Keratinocyte (primary cell): Measurements from ENCODE around the gene FTO. TPM values are rescaled to one million over a fixed set of nuclear protein-coding genes. Genes with fewer than 3 reads are reported as not detected.

Experiments
- DNase-seq: peaks from one replicate; pipeline ENCODE4 v3.0.0-alpha.2; 2011; ENCODE audit warnings: low read depth, missing footprints, low spot score
- FAIRE-seq: peaks from 2 replicates; lab custom pipeline; 2011; peaks lifted over from hg19 to GRCh38; lab: Jason Lieb, UNC
- H2AFZ ChIP-seq: 2 replicates; pipeline ENCODE4 v1.6.0; 2012; ENCODE audit warnings: low read length, control low read depth, inconsistent platforms; ENCODE audit not compliant: control insufficient read depth
- H3K27ac ChIP-seq: 2 replicates; pipeline ENCODE4 v1.5.1; 2011; ENCODE audit warnings: low read length; ENCODE audit not compliant: control insufficient read depth, insufficient read depth
- H3K27me3 ChIP-seq: 3 replicates; pipeline ENCODE4 v1.6.0; 2011; ENCODE audit warnings: low read length; ENCODE audit not compliant: control insufficient read depth, insufficient read depth; ENCODE audit errors: extremely low read depth
- H3K36me3 ChIP-seq, 2 experiments: 2 replicates in 1 of 2; 3 replicates in 1 of 2; pipeline ENCODE4 v1.5.1; 2011; ENCODE audit warnings: low read length in 2 of 2, mild to moderate bottlenecking in 1 of 2; ENCODE audit not compliant: control insufficient read depth in 2 of 2, insufficient read depth in 2 of 2; ENCODE audit errors: extremely low read depth in 1 of 2
- H3K4me1 ChIP-seq: 3 replicates; pipeline ENCODE4 v1.5.1; 2011; ENCODE audit warnings: low read length; ENCODE audit not compliant: control insufficient read depth, insufficient read depth; ENCODE audit errors: extremely low read depth
- H3K4me2 ChIP-seq: 3 replicates; pipeline ENCODE4 v1.6.0; 2011; ENCODE audit warnings: low read depth, low read length; ENCODE audit not compliant: control insufficient read depth, insufficient read depth; ENCODE audit errors: extremely low read depth
- H3K4me3 ChIP-seq, 3 experiments: fragments of 200-600 bp in 1 of 3; sonication (generic) in 1 of 3; 2 replicates in 2 of 3; 3 replicates in 1 of 3; pipeline ENCODE4 v1.5.1; 2011 to 2016; ENCODE audit warnings: low read length in 3 of 3, mild to moderate bottlenecking in 3 of 3, control low read depth in 2 of 3, inconsistent platforms in 1 of 3, low read depth in 1 of 3, mixed read lengths in 1 of 3, mixed run types in 1 of 3, moderate library complexity in 1 of 3; ENCODE audit not compliant: control insufficient read depth in 2 of 3, insufficient read depth in 2 of 3; ENCODE audit errors: extremely low read depth in 1 of 3
- H3K79me2 ChIP-seq: 2 replicates; pipeline ENCODE4 v1.6.0; 2012; ENCODE audit warnings: low read length; ENCODE audit not compliant: control insufficient read depth, insufficient read depth
- H3K9ac ChIP-seq: 3 replicates; pipeline ENCODE4 v1.6.0; 2011; ENCODE audit warnings: low read length; ENCODE audit not compliant: control insufficient read depth, insufficient read depth; ENCODE audit errors: extremely low read depth
- H3K9me1 ChIP-seq: 3 replicates; pipeline ENCODE4 v1.6.0; 2011; ENCODE audit warnings: low read length; ENCODE audit not compliant: control insufficient read depth, insufficient read depth; ENCODE audit errors: extremely low read depth
- H3K9me3 ChIP-seq: 2 replicates; pipeline ENCODE4 v1.5.1; 2012; ENCODE audit warnings: low read depth, low read length; ENCODE audit not compliant: control insufficient read depth
- H4K20me1 ChIP-seq: 3 replicates; pipeline ENCODE4 v1.6.0; 2011; ENCODE audit warnings: low read length; ENCODE audit not compliant: control insufficient read depth, insufficient read depth; ENCODE audit errors: extremely low read depth
- CTCF ChIP-seq, 3 experiments: IDR thresholded peaks in 1 of 3; conservative IDR thresholded peaks in 1 of 3; optimal IDR thresholded peaks in 1 of 3; 2 replicates in 2 of 3; 3 replicates in 1 of 3; pipeline versions ENCODE3 to v1.5.1; 2011; ENCODE audit warnings: low read length in 3 of 3, mild to moderate bottlenecking in 3 of 3, moderate library complexity in 2 of 3, control low read depth in 1 of 3, inconsistent platforms in 1 of 3; ENCODE audit not compliant: insufficient read depth in 2 of 3; ENCODE audit errors: extremely low read depth in 1 of 3
- EZH2 ChIP-seq: IDR thresholded peaks from one replicate; pipeline ENCODE4 v1.6.1; 2012; ENCODE audit warnings: inconsistent platforms, mild to moderate bottlenecking, low read length, moderate library complexity
- dilution Hi-C: fragments of 300-500 bp; cut with MboI; formaldehyde crosslinking; loops from one replicate; pipeline ENCODE4 v1.7.0; 2020; ENCODE audit warnings: low sequenced_read_pairs; ENCODE audit not compliant: extremely low pct_ligation_motif_present
- polyA plus RNA-seq, 5 experiments: library from polyadenylated mRNA; depleted of rRNA in 3 of 5; stranded (reverse) in 3 of 5; stranded (forward) in 1 of 5; unstranded in 1 of 5; fragments of >200 nt; gene quantifications; 1 replicate in 1 of 5; 2 replicates in 3 of 5; 3 replicates in 1 of 5; pipeline versions ENCODE4 v1.2.1 to v1.2.3, GENCODE V29; 2011 to 2012; ENCODE audit warnings: missing spikeins in 2 of 5, low read depth in 1 of 5, low replicate concordance in 1 of 5

FTO gene
- polyA plus RNA-seq, 1 donor (not counting 4 experiments of a cell fraction or from before 2014, with no cell fraction given), result 56.4 TPM

- no peak for TF ChIP-seq EZH2
- TF ChIP-seq CTCF (optimal IDR thresholded peaks at IDR 0.05 in 1 of 3, IDR thresholded peaks at IDR 0.05 in 1 of 3, conservative IDR thresholded peaks at IDR 0.05 in 1 of 3; ENCODE audit: extremely low read depth in 1 of 3, insufficient read depth in 2 of 3, low read length in 3 of 3), result no peak
- Histone ChIP-seq H3K36me3 (no peaks in the 10 kb centered on the region), H3K9ac (no peak overlapping the region), H3K9me1 (no peaks in the 10 kb centered on the region), H3K4me3 (no peak overlapping the region), H3K79me2 (no peaks in the 10 kb centered on the region), H4K20me1 (no peaks in the 10 kb centered on the region), H3K4me1 (no peaks in the 10 kb centered on the region), H2AFZ (no peak overlapping the region), H3K27me3 (no peaks in the 10 kb centered on the region), H3K4me2 (no peak overlapping the region), H3K27ac (no peak overlapping the region), H3K9me3 (no peaks in the 10 kb centered on the region)
- DNase-seq, result no peak
- dilution Hi-C loops, result no loop called here
- no peak for FAIRE-seq
Measured at GRCh38 chr16:54163197-54163843, 459.4 kb downstream of the FTO start.

GRCh38 chr16:54164789-54165173 lies 460.8 kb downstream of the FTO start:
- Histone ChIP-seq H3K9me1 (no peaks in the 10 kb centered on the region), H4K20me1 (no peaks in the 10 kb centered on the region), H3K9me3 (no peaks in the 10 kb centered on the region), H3K36me3 (no peaks in the 10 kb centered on the region), H3K4me1 (no peaks in the 10 kb centered on the region), H3K9ac (no peak overlapping the region), H3K4me2 (no peak overlapping the region), H3K4me3 (no peak overlapping the region), H3K79me2 (no peaks in the 10 kb centered on the region), H3K27ac (no peak overlapping the region), H2AFZ (no peak overlapping the region), H3K27me3 (peaks cover 2% of the 10 kb centered on the region)
- dilution Hi-C loops, result no loop called here
- FAIRE-seq (no peak), DNase-seq (no peak)
- TF ChIP-seq CTCF (optimal IDR thresholded peaks at IDR 0.05 in 1 of 3, IDR thresholded peaks at IDR 0.05 in 1 of 3, conservative IDR thresholded peaks at IDR 0.05 in 1 of 3; ENCODE audit: extremely low read depth in 1 of 3, insufficient read depth in 2 of 3, low read length in 3 of 3) (no peak), EZH2 (no peak)
